Measurements from ENCODE around the gene MYBPC1. TPM values are rescaled to one million over a fixed set of nuclear protein-coding genes. Genes with fewer than 3 reads are reported as not detected.

Gene MYBPC1
- total and polyA plus RNA-seq, 2 of the 13 experiments (the other 11 are each of a cell fraction or from before 2014, with no cell fraction given), result 0.31 to 0.53 TPM

DNA sequence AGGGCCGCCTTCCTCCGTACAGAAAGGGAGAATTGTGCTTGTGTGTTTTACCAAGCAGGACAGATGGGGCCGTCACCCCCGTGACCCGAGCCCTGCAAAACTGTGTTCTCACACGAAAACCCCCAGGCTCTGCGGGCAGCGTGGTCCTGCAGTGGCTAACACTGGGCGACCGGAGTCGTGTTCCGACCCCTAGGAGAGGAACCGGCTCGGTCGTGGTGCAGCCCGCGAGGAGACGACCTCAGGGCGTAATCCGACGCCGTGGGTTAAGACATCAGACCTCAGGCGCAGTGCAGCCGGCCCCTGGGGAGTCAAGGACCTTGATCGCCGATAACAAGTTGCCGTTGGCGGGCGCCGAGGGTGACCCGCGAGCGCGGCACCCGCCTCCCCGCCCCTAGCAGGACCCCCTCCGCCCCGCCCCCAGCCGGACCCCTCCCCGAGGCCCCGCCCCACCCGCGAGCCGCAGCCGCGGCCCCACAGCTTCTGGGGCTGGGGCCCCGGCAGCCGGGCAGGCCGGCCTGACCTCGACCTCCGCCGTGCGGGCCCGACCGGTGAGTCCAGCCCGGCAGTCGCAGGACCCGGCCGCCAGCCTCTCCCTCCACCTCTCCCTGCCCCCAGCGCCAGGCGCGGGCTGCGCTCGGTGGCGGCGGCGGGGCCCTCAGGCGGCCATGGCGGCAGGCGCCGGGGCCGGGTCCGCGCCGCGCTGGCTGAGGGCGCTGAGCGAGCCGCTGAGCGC lies 102.6 kb downstream of the MYBPC1 start, which contains the start of gene CHPT1 (continued):
- TF ChIP-seq, protein P1, sequence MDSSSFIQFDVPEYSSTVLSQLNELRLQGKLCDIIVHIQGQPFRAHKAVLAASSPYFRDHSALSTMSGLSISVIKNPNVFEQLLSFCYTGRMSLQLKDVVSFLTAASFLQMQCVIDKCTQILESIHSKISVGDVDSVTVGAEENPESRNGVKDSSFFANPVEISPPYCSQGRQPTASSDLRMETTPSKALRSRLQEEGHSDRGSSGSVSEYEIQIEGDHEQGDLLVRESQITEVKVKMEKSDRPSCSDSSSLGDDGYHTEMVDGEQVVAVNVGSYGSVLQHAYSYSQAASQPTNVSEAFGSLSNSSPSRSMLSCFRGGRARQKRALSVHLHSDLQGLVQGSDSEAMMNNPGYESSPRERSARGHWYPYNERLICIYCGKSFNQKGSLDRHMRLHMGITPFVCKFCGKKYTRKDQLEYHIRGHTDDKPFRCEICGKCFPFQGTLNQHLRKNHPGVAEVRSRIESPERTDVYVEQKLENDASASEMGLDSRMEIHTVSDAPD (CRISPR knock-in tag; IDR thresholded peaks at IDR 0.05), result no peak
- TF ChIP-seq, protein P2, sequence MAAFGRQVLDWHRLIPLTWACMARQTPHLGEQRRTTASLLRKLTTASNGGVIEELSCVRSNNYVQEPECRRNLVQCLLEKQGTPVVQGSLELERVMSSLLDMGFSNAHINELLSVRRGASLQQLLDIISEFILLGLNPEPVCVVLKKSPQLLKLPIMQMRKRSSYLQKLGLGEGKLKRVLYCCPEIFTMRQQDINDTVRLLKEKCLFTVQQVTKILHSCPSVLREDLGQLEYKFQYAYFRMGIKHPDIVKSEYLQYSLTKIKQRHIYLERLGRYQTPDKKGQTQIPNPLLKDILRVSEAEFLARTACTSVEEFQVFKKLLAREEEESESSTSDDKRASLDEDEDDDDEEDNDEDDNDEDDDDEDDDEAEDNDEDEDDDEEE (CRISPR knock-in tag; IDR thresholded peaks at IDR 0.05), result no peak
- TF ChIP-seq DPF2 (CRISPR knock-in tag; IDR thresholded peaks at IDR 0.05; ENCODE audit: borderline replicate concordance, low read depth), result no peak
- TF ChIP-seq SSRP1 (CRISPR knock-in tag; IDR thresholded peaks at IDR 0.05), result no peak
- TF ChIP-seq, protein P3, sequence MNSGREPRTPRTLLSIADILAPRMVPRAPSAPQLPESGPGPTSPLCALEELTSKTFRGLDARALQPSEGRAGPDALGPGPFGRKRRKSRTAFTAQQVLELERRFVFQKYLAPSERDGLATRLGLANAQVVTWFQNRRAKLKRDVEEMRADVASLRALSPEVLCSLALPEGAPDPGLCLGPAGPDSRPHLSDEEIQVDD (CRISPR knock-in tag; IDR thresholded peaks at IDR 0.05; ENCODE audit: borderline replicate concordance), result 0 out of 2 replicates have a peak, but pooled peaks have one; percentile 17
- TF ChIP-seq ZNF20 (CRISPR knock-in tag; IDR thresholded peaks at IDR 0.05), result no peak
- TF ChIP-seq ZNF446 (CRISPR knock-in tag; IDR thresholded peaks at IDR 0.05), result no peak
- peak; percentile 55 for TF ChIP-seq PHF8 (CRISPR knock-in tag; IDR thresholded peaks at IDR 0.05)
- TF ChIP-seq, protein P4, sequence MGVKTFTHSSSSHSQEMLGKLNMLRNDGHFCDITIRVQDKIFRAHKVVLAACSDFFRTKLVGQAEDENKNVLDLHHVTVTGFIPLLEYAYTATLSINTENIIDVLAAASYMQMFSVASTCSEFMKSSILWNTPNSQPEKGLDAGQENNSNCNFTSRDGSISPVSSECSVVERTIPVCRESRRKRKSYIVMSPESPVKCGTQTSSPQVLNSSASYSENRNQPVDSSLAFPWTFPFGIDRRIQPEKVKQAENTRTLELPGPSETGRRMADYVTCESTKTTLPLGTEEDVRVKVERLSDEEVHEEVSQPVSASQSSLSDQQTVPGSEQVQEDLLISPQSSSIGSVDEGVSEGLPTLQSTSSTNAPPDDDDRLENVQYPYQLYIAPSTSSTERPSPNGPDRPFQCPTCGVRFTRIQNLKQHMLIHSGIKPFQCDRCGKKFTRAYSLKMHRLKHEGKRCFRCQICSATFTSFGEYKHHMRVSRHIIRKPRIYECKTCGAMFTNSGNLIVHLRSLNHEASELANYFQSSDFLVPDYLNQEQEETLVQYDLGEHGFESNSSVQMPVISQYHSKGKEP (CRISPR knock-in tag; IDR thresholded peaks at IDR 0.05), result no peak
- TF ChIP-seq ZNF546 (CRISPR knock-in tag; conservative IDR thresholded peaks at IDR 0.05), result no peak; the same call in 1 of the 2 replicates
- TF ChIP-seq ZBTB1 (CRISPR knock-in tag; IDR thresholded peaks at IDR 0.05; ENCODE audit: borderline replicate concordance), result no peak
- 0 out of 2 replicates have a peak, but pooled peaks have one; percentile 25 for TF ChIP-seq ZFP90 (CRISPR knock-in tag; IDR thresholded peaks at IDR 0.05; ENCODE audit: borderline replicate concordance)
- TF ChIP-seq ZNF432 (CRISPR knock-in tag; IDR thresholded peaks at IDR 0.05; ENCODE audit: borderline replicate concordance), result no peak
- TF ChIP-seq KAT8 (CRISPR knock-in tag; IDR thresholded peaks at IDR 0.05), result peak; percentile 52
- TF ChIP-seq ZNF207 (IDR thresholded peaks at IDR 0.05; ENCODE audit: borderline replicate concordance), result no peak
- TF ChIP-seq, protein P5, sequence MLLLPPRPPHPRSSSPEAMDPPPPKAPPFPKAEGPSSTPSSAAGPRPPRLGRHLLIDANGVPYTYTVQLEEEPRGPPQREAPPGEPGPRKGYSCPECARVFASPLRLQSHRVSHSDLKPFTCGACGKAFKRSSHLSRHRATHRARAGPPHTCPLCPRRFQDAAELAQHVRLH (CRISPR knock-in tag; IDR thresholded peaks at IDR 0.05; ENCODE audit: borderline replicate concordance, low read depth), result no peak
- TF ChIP-seq ZSCAN31 (CRISPR knock-in tag; IDR thresholded peaks at IDR 0.05; ENCODE audit: low read depth), result peak; percentile 13; the same call in 1 of the 2 replicates
- TF ChIP-seq RORA (CRISPR knock-in tag; IDR thresholded peaks at IDR 0.05), result no peak
- TF ChIP-seq ZMAT3 (CRISPR knock-in tag; conservative IDR thresholded peaks at IDR 0.05), result peak; percentile 47; the same call in 1 of the 2 replicates
- TF ChIP-seq ZNF543 (CRISPR knock-in tag; IDR thresholded peaks at IDR 0.05), result no peak
- TF ChIP-seq CCAR2 (optimal IDR thresholded peaks at IDR 0.05; ENCODE audit: low read depth, low read length), result no peak
- TF ChIP-seq RFX1 (IDR thresholded peaks at IDR 0.05), result no peak
- TF ChIP-seq, protein P6, sequence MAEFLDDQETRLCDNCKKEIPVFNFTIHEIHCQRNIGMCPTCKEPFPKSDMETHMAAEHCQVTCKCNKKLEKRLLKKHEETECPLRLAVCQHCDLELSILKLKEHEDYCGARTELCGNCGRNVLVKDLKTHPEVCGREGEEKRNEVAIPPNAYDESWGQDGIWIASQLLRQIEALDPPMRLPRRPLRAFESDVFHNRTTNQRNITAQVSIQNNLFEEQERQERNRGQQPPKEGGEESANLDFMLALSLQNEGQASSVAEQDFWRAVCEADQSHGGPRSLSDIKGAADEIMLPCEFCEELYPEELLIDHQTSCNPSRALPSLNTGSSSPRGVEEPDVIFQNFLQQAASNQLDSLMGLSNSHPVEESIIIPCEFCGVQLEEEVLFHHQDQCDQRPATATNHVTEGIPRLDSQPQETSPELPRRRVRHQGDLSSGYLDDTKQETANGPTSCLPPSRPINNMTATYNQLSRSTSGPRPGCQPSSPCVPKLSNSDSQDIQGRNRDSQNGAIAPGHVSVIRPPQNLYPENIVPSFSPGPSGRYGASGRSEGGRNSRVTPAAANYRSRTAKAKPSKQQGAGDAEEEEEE (CRISPR knock-in tag; IDR thresholded peaks at IDR 0.05; ENCODE audit: borderline replicate concordance), result no peak
- no peak for TF ChIP-seq HNRNPUL1 (IDR thresholded peaks at IDR 0.05; ENCODE audit: low read depth, low read length)
